Measurements from ENCODE around the gene ZNF37A.

The ZNF37A gene

DNA sequence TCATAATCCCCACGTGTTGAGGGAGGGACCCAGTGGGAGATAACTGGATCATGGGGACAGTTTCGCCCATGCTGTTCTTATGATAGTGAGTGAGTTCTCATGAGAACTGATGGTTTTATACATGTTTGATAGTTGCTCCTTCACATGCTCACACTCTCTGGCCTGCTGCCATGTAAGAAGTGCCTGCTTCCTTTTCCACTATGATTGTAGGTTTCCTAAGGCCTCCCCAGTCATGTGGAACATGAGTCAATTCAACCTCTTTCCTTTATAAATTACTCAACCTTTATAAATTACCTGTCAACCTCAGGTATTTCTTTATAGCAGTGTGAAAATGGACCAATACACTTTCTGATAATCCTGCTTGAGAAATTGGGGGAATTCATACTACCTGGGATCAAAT lies 80.2 kb downstream of the ZNF37A start:
- Histone ChIP-seq H3K9me3 (no peaks in the 10 kb centered on the region), H3K4me3 (no peak overlapping the region), H3K36me3 (replicated peaks) (no peaks in the 10 kb centered on the region), H3K4me1 (no peaks in the 10 kb centered on the region), H3K27me3 (ENCODE audit: low read depth) (no peaks in the 10 kb centered on the region)
- DNase-seq (ENCODE audit: low spot score in 2 of 2), result no peak
- in situ Hi-C loops (cut with MboI; ENCODE audit: low sequenced_read_pairs), result no loop called here

DNA sequence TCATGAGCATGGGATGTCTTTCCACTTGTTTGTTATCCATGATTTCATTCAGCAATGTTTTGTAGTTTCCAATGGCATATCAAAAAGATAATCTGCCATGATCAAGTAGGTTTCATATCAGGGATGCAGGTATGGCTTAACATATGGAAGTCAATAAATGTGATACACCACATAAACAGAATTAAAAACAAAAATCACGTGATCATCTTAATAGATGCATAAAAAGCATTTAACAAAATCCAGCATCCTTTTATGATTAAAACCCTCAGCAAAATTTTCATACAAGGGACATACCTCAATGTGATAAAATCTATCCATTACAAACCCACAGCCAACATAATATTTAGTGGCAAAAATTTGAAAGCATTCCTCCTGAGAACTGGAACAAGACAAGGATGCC lies 90.3 kb downstream of the ZNF37A start:
- in situ Hi-C loops (cut with MboI; ENCODE audit: low sequenced_read_pairs), result no loop called here
- Histone ChIP-seq H3K9me3 (no peaks in the 10 kb centered on the region), H3K4me3 (no peak overlapping the region), H3K27me3 (ENCODE audit: low read depth) (no peaks in the 10 kb centered on the region), H3K4me1 (no peaks in the 10 kb centered on the region), H3K36me3 (replicated peaks) (no peaks in the 10 kb centered on the region)
- no peak for DNase-seq (ENCODE audit: low spot score in 2 of 2)

All from HAP-1 (cell line).